OCI-LY3 (cell line): ENCODE data around the gene HOXA1.

ENCODE experiments used
- CTCF ChIP-seq: fragments of 200-600, 300-600 bp; sonication (generic); IDR thresholded peaks from 2 replicates; pipeline ENCODE4 v1.5.1; 2014; ENCODE audit warnings: antibody characterized with exemption, low read length, low read depth
- EZH2phosphoT487 ChIP-seq: fragments of 200-600 bp; shearing (Covaris generic); IDR thresholded peaks from 2 replicates; pipeline ENCODE4 v1.6.1; 2018; ENCODE audit warnings: antibody characterized with exemption, mixed run types, low read depth

DNA sequence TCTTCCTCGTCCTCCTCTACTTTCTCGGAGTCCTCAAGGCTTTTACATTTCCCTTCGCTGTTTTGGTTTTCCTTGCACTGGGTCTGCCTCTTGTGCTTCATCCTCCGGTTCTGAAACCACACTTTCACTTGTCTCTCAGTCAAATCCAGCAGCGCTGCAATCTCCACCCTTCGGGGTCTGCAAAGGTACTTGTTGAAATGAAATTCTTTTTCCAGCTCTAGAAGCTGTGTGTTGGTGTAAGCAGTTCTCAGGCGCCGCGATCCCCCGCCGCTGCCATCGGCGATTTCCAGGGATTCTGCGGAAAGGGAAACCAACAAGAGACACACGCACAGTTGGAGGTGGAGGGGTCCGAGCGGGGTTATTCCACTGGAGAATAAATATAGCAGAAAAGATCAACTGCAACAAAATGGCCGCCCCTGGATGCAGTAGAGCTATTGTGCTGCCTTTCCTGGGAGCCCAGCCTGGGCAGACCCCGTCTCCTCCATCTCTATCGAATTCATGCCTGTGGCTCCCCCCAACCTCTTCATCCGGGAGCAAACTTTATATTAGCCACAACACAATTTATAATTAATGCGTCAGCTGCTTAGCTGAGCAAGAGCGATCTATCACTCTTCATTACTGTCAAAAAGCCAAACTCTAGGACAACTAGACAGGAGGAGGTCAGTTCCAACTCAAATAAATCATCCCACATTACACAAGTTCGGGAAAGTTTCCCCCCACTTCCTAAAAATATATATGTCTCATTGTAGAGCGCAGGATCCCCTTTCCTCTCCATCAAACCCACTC, 5.6 kb upstream of the HOXA1 start:
- TF ChIP-seq CTCF: no peak
- no peak for TF ChIP-seq EZH2phosphoT487
